K562 (cell line): ENCODE data around the gene TBX1. TPM values are rescaled to one million over a fixed set of nuclear protein-coding genes. Genes with fewer than 3 reads are reported as not detected.

Experiments used
- ATAC-seq: fragments of 200-7000 bp; cut with Tn5 transposase; 3 replicates; pipeline ENCODE4 v1.9.1; 2020; ENCODE audit warnings: moderate library complexity
- BruUV-seq: library from RNA; stranded (reverse); fragments of 400-500 nt; replicated peaks from 2 replicates; lab custom pipeline; 2021; lab: Mats Ljungman, UMichigan
- CTCF ChIA-PET: fragments of 300-600 bp; formaldehyde crosslinking; extraction: SDS; loops from one replicate; lab custom pipeline; 2021; ENCODE audit warnings: low intra/inter-chr PET ratio; lab: Yijun Ruan, JAX
- POLR2A ChIA-PET: fragments of 300-600, 350-650 bp; sonication (Branson Sonifier 250); formaldehyde crosslinking; extraction: SDS; loops from one replicate; lab custom pipeline; 2021; ENCODE audit warnings: antibody characterized with exemption, inconsistent platforms; lab: Yijun Ruan, JAX
- DNase-seq, 4 experiments: peaks; one replicate each; pipeline versions ENCODE4 v3.0.0 to v3.0.0-alpha.2; 2011 to 2018; ENCODE audit warnings: low spot score in 3 of 4, mixed read lengths in 3 of 4; ENCODE audit errors: extremely low read depth in 1 of 4
- FAIRE-seq: peaks from 2 replicates; lab custom pipeline; 2011; peaks lifted over from hg19 to GRCh38; lab: Jason Lieb, UNC
- H2AFZ ChIP-seq: 2 replicates; pipeline ENCODE4 v1.6.0; 2011; ENCODE audit warnings: low read depth, low read length, control low read depth, inconsistent platforms
- H3K27ac ChIP-seq: fragments of 200-600 bp; 3 replicates; pipeline ENCODE4 v1.8.0; 2011; ENCODE audit warnings: low read depth, mild to moderate bottlenecking, control low read depth, inconsistent platforms, low read length, moderate library complexity, mixed read lengths; ENCODE audit errors: extremely low read depth
- H3K27me3 ChIP-seq, 2 experiments: fragments of 300-600 bp in 1 of 2; 2 replicates in 1 of 2; 3 replicates in 1 of 2; pipeline versions ENCODE4 v1.6.0 to v1.8.0; 2011; ENCODE audit warnings: inconsistent platforms in 2 of 2, low read length in 2 of 2, mild to moderate bottlenecking in 1 of 2, mixed read lengths in 1 of 2, moderate library complexity in 1 of 2; ENCODE audit not compliant: control insufficient read depth in 2 of 2, insufficient read depth in 2 of 2
- H3K36me3 ChIP-seq: fragments of 300-600 bp; 3 replicates; pipeline ENCODE4 v1.8.0; 2011; ENCODE audit warnings: mild to moderate bottlenecking, low read length, inconsistent platforms; ENCODE audit not compliant: control insufficient read depth, insufficient read depth
- H3K4me1 ChIP-seq, 2 experiments: fragments of 200-600 bp in 1 of 2; replicated peaks in 1 of 2; 2 replicates in 1 of 2; 3 replicates in 1 of 2; pipeline versions ENCODE4 v1.5.1 to v1.8.0; 2011; ENCODE audit warnings: inconsistent platforms in 2 of 2, low read length in 2 of 2, mild to moderate bottlenecking in 1 of 2, mixed read lengths in 1 of 2, moderate library complexity in 1 of 2; ENCODE audit not compliant: control insufficient read depth in 2 of 2, insufficient read depth in 2 of 2
- H3K4me2 ChIP-seq: 2 replicates; pipeline ENCODE4 v1.6.1; 2011; ENCODE audit warnings: low read length, control low read depth, inconsistent platforms, mixed read lengths; ENCODE audit not compliant: insufficient read depth
- H3K4me3 ChIP-seq: fragments of 200-600 bp; sonication (generic), shearing (Covaris generic); 2 replicates; pipeline ENCODE4 v1.5.1; 2016; ENCODE audit warnings: control low read depth, inconsistent platforms
- H3K79me2 ChIP-seq: fragments of 200-600 bp; 3 replicates; pipeline ENCODE4 v1.8.0; 2011; ENCODE audit warnings: low read length, inconsistent platforms; ENCODE audit not compliant: control insufficient read depth, insufficient read depth
- H3K9ac ChIP-seq, 2 experiments: 2 replicates each; pipeline versions ENCODE4 v1.6.0 to v1.6.1; 2011; ENCODE audit warnings: low read depth in 2 of 2, low read length in 2 of 2, control low read depth in 1 of 2, inconsistent platforms in 1 of 2, mild to moderate bottlenecking in 1 of 2, mixed read lengths in 1 of 2; ENCODE audit not compliant: insufficient read depth in 1 of 2
- H3K9me1 ChIP-seq: one replicate; pipeline ENCODE4 v1.6.0; 2011; ENCODE audit warnings: inconsistent platforms, mild to moderate bottlenecking, low read length, moderate library complexity; ENCODE audit not compliant: control insufficient read depth, insufficient read depth
- H3K9me3 ChIP-seq: replicated peaks from 2 replicates; pipeline ENCODE4 v1.5.1; 2011; ENCODE audit warnings: low read depth, low read length, inconsistent platforms; ENCODE audit not compliant: control insufficient read depth, insufficient read depth
- H4K20me1 ChIP-seq: replicated peaks from 2 replicates; pipeline ENCODE4 v1.6.1; 2011; ENCODE audit warnings: low read length, inconsistent platforms, mixed read lengths; ENCODE audit not compliant: control insufficient read depth, insufficient read depth
- CC2D1A ChIP-seq: fragments of 450-650 bp; IDR thresholded peaks from 2 replicates; pipeline ENCODE4 v1.6.1; 2017; ENCODE audit warnings: mild to moderate bottlenecking
- DNMT1 ChIP-seq: fragments of 450-650 bp; IDR thresholded peaks from 2 replicates; pipeline ENCODE4 v1.6.1; 2016; ENCODE audit warnings: antibody characterized with exemption, mild to moderate bottlenecking
- HDGF ChIP-seq: fragments of 450-650 bp; IDR thresholded peaks from 2 replicates; pipeline ENCODE4 v1.6.1; 2016
- HNRNPL ChIP-seq: fragments of 200-400 bp; formaldehyde crosslinking; IDR thresholded peaks from 2 replicates; pipeline ENCODE4 v1.6.1; 2017; ENCODE audit warnings: low read depth, mild to moderate bottlenecking, low read length
- KDM1A ChIP-seq, 2 experiments: fragments of 450-650 bp; IDR thresholded peaks; 2 replicates each; pipeline ENCODE4 v1.6.1; 2016; ENCODE audit warnings: mild to moderate bottlenecking in 2 of 2
- SRF ChIP-seq, 2 experiments: fragments of 250-450, 450-650 bp in 1 of 2; sonication (Bioruptor Pico) in 1 of 2; sonication (generic) in 1 of 2; formaldehyde crosslinking; IDR thresholded peaks; 2 replicates each; pipeline versions ENCODE4 v1.5.0 to v1.5.1; 2020 to 2022; ENCODE audit warnings: mild to moderate bottlenecking in 1 of 2, missing genetic modification reagents in 1 of 2
- TAF9B ChIP-seq: fragments of 450-650 bp; IDR thresholded peaks from 2 replicates; pipeline ENCODE4 v1.6.1; 2018; ENCODE audit warnings: mild to moderate bottlenecking; ENCODE audit not compliant: partially characterized antibody
- TSHZ1 ChIP-seq: fragments of 250-450 bp; sonication (Bioruptor Pico); IDR thresholded peaks from 2 replicates; pipeline ENCODE4 v1.4.0; 2020; ENCODE audit warnings: mild to moderate bottlenecking, moderate library complexity
- ZFP1 ChIP-seq: fragments of 450-650 bp; formaldehyde crosslinking; IDR thresholded peaks from 2 replicates; pipeline ENCODE4 v1.4.0; 2020; ENCODE audit warnings: mild to moderate bottlenecking, mixed read lengths
- ZNF165 ChIP-seq: fragments of 250-450 bp; sonication (Bioruptor Pico); IDR thresholded peaks from 2 replicates; pipeline ENCODE4 v1.4.0; 2020; ENCODE audit warnings: borderline replicate concordance
- ZNF668 ChIP-seq: fragments of 250-450 bp; sonication (Bioruptor Pico); IDR thresholded peaks from 2 replicates; pipeline ENCODE4 v1.8.0; 2022; ENCODE audit warnings: mild to moderate bottlenecking, inconsistent platforms
- WGBS: fragments of 100-300 bp; shearing (Covaris generic); methylation state at CpG from one replicate; pipeline ENCODE4 v1.1.6; 2016; ENCODE audit warnings: low coverage, mixed read lengths; ENCODE audit not compliant: insufficient coverage; ENCODE audit errors: missing lambda C conversion rate; 5-methylcytosine and 5-hydroxymethylcytosine counted together
- in situ Hi-C: fragments of 300-500 bp; cut with MboI; formaldehyde crosslinking; loops from 4 replicates; pipeline ENCODE4 v1.15.0; 2018; ENCODE audit warnings: inconsistent platforms, mixed read lengths
- intact Hi-C: fragments of 100-400 bp; cut with micrococcal nuclease; formaldehyde crosslinking; loops from 2 replicates; pipeline ENCODE4 v1.14.2; 2022
- polyA plus RNA-seq, 8 experiments: library from polyadenylated mRNA; depleted of rRNA in 4 of 8; stranded (reverse) in 5 of 8; unstranded in 3 of 8; fragments of >200 nt; fragmentation: Nextera tagmentation in 2 of 8; fragmentation: Illumina TruSeq in 1 of 8; extraction: Ambion mirVana in 2 of 8; extraction: Trizol in 1 of 8; gene quantifications; 2 replicates each; pipeline versions ENCODE4 v1.2.1 to v1.2.3, GENCODE V29; 2011 to 2014; ENCODE audit warnings: inconsistent platforms in 1 of 8, missing spikeins in 1 of 8
- total RNA-seq, 7 experiments: library from RNA; depleted of rRNA in 6 of 7; stranded (reverse); fragments of >200 nt in 6 of 7; fragmentation: Illumina TruSeq in 2 of 7; extraction: Trizol in 2 of 7; gene quantifications; 2 replicates each; pipeline versions ENCODE4 v1.2.1 to v1.2.3, GENCODE V29; 2011 to 2021; ENCODE audit warnings: low replicate concordance in 1 of 7
- TF ChIP-seq, protein P1 (sequence below): IDR thresholded peaks from 2 replicates; pipeline ENCODE4 v1.6.1; 2011; ENCODE audit not compliant: insufficient read length; ENCODE audit errors: extremely low read depth
- TF ChIP-seq, protein P2 (sequence below): IDR thresholded peaks from 2 replicates; pipeline ENCODE4 v1.6.1; 2016; ENCODE audit warnings: missing genetic modification characterization, missing compliant biosample characterization

The TBX1 gene
- total and polyA plus RNA-seq, 9 of the 15 experiments (the other 6 are each of a cell fraction or from before 2014, with no cell fraction given), result 0.07 to 35.0 (median 3.9) TPM

DNA sequence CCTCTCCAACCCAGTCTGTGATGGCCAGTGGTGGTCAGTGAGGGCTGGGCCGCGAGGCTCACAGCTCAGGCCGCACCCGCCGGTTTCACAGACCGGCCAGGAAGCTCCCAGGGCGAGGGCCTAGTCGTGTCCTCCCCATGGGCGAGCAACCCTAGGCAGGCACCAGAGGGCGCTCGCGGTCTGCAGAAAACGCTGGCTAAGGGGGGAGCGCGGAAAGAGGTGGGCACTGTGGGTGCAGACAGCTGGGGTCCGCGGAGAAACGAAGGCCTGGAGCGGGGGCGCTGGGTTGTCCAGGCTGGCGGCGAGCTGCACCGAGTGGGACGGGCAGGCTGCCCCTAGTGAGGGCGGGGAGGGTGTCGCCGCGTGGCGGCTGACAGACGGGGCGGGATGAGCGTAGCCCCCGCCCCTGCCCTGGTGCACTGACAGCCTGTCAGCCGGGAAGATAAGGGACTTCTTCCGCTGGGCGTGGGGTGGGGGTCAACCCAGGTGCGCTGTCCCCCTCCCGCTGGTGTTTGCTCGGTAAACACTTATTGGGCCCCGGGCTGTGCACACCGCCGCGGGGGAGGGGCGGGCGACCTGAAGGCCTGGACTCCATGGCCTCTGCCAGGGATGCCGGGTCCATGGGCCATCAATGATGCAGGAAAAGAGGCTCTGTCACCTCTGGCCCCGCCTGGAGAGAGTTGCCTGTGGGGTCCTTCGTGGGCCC, 29.8 kb upstream of the TBX1 start:
- H3K36me3 ChIP-seq, result no peaks in the 10 kb centered on the region
- H3K9me1 ChIP-seq, result peaks cover 2% of the 10 kb centered on the region
- peak overlapping the region; percentile 95 for H2AFZ ChIP-seq
- ChIA-PET POLR2A (interaction anchor here (0.5 to 4.2 kb wide), 40 partner anchors 9 to 571 kb away, joined by 3 to 58 read pairs (median 4); partner anchors contain the start of genes CDC45, GNB1L and RTL10), CTCF (interaction anchor here (0.6 to 5.6 kb wide), 20 partner anchors 13 to 398 kb away, joined by 3 to 156 read pairs (median 5); partner anchors contain the start of gene HIRA)
- no peaks in the 10 kb centered on the region for H3K9me3 ChIP-seq
- DNase-seq (peak; percentile 98 to 99 (median 98)), ATAC-seq (peak; percentile 91), FAIRE-seq (peak; percentile 92)
- intact Hi-C loops, result loop anchor here (1.0 to 5.0 kb wide), 8 partner anchors 36 to 398 kb away; partner anchors contain the start of genes GNB1L, RANBP1, RTL10 and TRMT2A
- H3K9ac ChIP-seq, result peak overlapping the region; percentile 47 to 87; a peak in 3 of 4 replicates
- in situ Hi-C loops, result loop anchor here (5.0 kb wide), 1 partner anchor 181 kb away; no protein-coding TSS in a partner anchor
- H3K4me3 ChIP-seq, result peak overlapping the region; percentile 45
- no peaks in the 10 kb centered on the region for H3K79me2 ChIP-seq
- 2% methylated on average over 48 of the region's 48 CpGs for WGBS
- peak overlapping the region; percentile 82 for H3K4me2 ChIP-seq
- peaks cover 0 to 21% of the 10 kb centered on the region in 2 experiments; a peak in 3 of 5 replicates for H3K27me3 ChIP-seq
- no TSS peak for BruUV-seq
- H3K4me1 ChIP-seq, result peaks cover 11 to 63% of the 10 kb centered on the region in 2 experiments
- peak overlapping the region; percentile 6; the same call in 2 of the 3 replicates for H3K27ac ChIP-seq
- H4K20me1 ChIP-seq, result peaks cover 11% of the 10 kb centered on the region; the same call in 1 of the 2 replicates
- peak in 1 of 2 experiments; percentile 85; a peak in 2 of 4 replicates for TF ChIP-seq SRF (CRISPR knock-in tag; IDR thresholded peaks at IDR 0.05)
- TF ChIP-seq, protein P1, sequence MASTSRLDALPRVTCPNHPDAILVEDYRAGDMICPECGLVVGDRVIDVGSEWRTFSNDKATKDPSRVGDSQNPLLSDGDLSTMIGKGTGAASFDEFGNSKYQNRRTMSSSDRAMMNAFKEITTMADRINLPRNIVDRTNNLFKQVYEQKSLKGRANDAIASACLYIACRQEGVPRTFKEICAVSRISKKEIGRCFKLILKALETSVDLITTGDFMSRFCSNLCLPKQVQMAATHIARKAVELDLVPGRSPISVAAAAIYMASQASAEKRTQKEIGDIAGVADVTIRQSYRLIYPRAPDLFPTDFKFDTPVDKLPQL, result no peak
- peak; percentile 77; the same call in 1 of the 2 replicates for TF ChIP-seq TSHZ1 (CRISPR knock-in tag)
- peak; percentile 99 for TF ChIP-seq CC2D1A
- TF ChIP-seq ZNF668 (CRISPR knock-in tag), result peak; percentile 61; the same call in 1 of the 2 replicates
- no peak for TF ChIP-seq DNMT1
- TF ChIP-seq HDGF, result no peak
- TF ChIP-seq ZNF165 (CRISPR knock-in tag), result no peak
- TF ChIP-seq, protein P2, sequence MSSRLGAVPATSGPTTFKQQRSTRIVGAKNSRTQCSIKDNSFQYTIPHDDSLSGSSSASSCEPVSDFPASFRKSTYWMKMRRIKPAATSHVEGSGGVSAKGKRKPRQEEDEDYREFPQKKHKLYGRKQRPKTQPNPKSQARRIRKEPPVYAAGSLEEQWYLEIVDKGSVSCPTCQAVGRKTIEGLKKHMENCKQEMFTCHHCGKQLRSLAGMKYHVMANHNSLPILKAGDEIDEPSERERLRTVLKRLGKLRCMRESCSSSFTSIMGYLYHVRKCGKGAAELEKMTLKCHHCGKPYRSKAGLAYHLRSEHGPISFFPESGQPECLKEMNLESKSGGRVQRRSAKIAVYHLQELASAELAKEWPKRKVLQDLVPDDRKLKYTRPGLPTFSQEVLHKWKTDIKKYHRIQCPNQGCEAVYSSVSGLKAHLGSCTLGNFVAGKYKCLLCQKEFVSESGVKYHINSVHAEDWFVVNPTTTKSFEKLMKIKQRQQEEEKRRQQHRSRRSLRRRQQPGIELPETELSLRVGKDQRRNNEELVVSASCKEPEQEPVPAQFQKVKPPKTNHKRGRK (tag), result no peak
- peak; percentile 99 for TF ChIP-seq HNRNPL
- TF ChIP-seq KDM1A (IDR thresholded peaks at IDR 0.05), result no peak
- 0 out of 2 replicates have a peak, but pooled peaks have one; percentile 52 for TF ChIP-seq ZFP1 (CRISPR knock-in tag)
- no peak for TF ChIP-seq TAF9B
